GM19455 (cell line): Measurements from ENCODE around the gene ENPEP.
A peak's percentile ranks its signal among the peaks of the same experiment; 100 is the strongest.
"Not testable (repeated sequence)": the region's sequence is repeated elsewhere in the genome, so short reads cannot be mapped to it uniquely, and the experiment has no call there.

Experiments used
- ATAC-seq: cut with Tn5 transposase; IDR thresholded peaks from one replicate; pipeline ENCODE4 v1.9.1; 2021; ENCODE audit not compliant: unreplicated experiment

Gene ENPEP

GRCh38 chr4:110475881-110476818 lies at the start of gene ENPEP:
Gene ENPEP, plus strand, starts transcription at chr4:110476155. Its CDS starts 260 bp downstream, at chr4:110476415.
- no peak for ATAC-seq

GRCh38 chr4:110431805-110432204 lies 44.1 kb upstream of the ENPEP start:
- not testable (repeated sequence) for ATAC-seq

DNA sequence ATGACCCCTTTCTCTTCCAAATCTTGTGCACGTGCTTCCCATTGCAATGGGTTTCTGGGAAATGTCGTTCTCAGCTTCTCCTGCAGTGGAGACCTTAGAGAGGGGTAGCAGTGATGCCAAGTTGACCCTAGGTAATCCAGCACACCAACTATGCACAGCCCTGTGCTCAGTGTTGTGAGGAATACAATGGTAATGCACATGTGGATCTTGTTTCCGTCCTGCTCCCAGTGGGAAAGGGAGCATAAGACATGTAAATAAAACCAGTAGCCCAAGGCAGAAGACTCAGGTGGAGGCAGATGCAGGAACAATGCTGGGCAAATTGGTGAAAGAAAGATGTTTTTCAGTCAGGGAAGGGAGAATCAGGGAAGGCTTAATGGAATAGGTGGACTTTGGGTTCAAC lies 38.7 kb upstream of the ENPEP start:
- not testable (repeated sequence) for ATAC-seq

DNA sequence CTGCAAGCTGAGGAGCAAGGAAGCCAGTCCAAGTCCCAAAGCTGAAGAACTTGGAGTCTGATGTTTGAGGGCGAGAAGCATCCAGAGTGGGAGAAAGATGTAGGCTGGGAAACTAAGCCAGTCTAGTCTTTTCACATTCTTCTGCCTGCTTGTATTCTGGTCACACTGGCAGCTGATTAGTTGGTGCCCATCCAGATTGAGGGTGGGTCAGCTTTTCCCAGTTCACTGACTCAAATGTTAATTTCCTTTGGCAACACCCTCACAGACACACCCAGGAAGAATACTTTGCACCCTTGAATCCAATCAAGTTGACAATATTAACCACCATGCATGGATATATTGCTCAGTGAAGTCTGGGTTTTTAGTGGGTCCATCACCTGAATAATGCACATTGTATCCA lies 36.7 kb upstream of the ENPEP start:
- ATAC-seq = not testable (repeated sequence)

- ATAC-seq = no peak
Observed at GRCh38 chr4:110442309-110442708, 33.6 kb upstream of the ENPEP start.

GRCh38 chr4:110442788-110443187 lies 33.2 kb upstream of the ENPEP start:
- no peak for ATAC-seq

DNA sequence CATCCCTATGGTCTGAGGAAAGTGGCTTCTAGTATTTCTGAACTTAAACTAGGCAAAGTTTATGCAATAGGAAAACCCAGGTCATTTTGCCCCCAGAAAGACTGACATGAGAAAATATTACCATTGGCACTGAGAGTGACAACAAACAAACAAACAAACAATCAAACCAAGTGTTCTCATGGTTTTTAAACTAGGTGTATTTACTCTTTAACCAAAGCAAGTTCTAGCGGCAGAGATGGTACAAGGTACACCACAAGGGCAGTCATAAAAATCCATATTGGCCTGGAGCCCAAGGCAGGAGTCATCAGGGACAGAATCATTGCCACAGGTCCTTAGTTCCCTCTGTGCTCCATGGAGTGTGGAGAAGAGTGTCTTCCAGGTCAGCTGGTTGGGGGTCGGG lies 26.0 kb upstream of the ENPEP start:
- no peak for ATAC-seq

DNA sequence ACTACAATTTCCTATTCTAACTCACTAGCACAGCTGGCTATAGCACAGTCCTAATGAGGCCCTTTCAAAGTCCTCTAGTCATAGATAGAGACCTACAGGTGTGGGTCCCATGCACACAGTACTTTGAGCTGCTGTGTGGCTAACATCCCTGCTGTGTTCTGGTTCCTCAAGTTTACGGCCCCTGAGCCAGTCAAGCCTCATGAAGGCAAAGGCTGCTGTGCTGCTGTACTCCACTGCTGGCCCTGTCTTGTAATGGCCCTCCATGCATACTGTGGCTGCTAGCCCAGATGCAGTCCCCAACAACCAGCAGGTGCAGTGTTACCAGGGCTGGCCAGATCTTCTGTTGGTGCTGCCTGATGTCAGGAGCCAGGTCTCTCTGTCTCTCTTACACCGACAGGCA lies 23.4 kb upstream of the ENPEP start:
- no peak for ATAC-seq

- ATAC-seq = no peak
Observed at GRCh38 chr4:110454441-110454840, 21.5 kb upstream of the ENPEP start.

DNA sequence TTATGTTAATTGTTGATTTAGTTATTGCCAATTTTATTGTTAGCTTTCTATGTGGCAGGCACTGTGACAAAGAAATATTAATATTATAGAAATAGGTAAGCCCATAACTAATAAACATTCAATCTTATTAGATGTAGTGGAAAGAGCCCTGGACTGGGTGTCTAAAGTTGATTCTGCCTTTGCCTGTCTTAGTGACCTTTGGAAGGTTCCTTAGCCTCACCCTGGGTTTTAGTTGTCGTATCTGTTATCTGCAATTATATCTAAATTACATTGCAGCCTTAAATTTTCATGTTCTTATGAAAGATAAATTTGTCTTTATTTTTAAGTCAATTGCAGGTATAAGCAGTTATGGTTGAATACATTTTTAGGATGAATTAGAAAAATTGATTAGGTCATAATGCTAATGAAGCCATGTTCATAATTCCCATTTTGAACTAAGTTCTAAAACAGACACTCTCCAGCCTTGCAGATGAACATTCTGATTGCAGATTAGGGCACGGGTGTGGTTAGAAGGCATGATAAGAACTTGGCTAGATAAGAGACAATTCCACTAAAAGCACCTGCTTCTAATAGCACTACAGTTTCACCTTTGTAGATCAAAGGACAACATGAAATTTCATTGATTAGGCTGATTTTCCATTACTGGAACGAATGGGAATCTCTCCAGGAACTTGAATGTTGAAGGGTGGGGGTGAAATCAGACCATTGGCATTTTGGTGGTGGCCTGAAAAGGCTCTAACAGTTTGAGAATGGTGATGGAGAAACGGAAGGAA lies 17.3 kb upstream of the ENPEP start:
- no peak for ATAC-seq

DNA sequence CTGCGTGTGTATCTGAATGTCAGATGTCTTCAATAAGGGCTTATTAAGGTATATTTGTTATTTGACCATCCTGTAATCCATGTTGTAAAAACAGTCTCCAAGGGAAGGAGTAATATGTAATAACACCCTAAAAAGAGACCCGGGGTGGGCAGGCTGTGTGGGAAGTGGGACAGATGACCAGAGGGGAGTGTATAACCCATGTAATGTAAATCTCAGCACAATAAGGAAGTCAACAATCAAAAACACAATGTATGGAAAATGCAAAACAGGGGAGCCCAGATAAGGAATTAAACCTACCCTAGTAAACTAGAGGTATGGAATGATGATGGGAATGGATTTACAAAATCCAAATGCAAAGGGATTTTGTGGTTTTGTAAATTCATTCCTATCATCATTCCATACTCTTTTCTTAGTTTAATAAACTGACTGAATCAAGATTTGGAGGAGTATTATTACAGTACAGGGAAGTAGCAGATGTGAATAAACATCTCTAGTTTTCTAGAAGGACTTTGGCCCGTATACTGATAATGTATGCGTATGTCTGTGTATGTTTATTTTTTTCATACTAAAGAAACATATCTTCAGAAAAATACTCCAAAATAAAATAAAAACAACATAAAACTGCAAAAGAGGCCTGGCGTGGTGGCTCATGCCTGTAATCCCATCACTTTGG lies 15.7 kb upstream of the ENPEP start:
- ATAC-seq = no peak

DNA sequence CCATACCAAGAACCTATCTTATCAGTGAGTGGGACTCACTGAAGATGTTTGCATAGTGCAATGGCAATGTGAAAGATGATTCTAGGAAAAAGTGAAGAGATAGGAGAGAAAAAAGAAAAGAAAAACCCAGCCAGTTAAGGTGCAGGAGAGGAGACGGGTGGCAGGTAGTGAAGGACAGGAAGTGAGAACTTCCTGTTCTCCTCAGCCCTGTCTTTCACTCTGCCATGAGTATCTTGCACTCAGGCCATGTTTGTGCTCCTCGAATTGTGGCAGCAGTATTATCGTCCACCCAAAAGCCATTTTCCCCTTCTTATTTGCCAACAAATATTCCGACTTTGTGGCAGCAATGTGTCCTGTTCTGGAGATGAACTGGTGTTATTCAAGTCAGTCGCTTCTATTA lies 8.6 kb upstream of the ENPEP start:
- no peak for ATAC-seq

DNA sequence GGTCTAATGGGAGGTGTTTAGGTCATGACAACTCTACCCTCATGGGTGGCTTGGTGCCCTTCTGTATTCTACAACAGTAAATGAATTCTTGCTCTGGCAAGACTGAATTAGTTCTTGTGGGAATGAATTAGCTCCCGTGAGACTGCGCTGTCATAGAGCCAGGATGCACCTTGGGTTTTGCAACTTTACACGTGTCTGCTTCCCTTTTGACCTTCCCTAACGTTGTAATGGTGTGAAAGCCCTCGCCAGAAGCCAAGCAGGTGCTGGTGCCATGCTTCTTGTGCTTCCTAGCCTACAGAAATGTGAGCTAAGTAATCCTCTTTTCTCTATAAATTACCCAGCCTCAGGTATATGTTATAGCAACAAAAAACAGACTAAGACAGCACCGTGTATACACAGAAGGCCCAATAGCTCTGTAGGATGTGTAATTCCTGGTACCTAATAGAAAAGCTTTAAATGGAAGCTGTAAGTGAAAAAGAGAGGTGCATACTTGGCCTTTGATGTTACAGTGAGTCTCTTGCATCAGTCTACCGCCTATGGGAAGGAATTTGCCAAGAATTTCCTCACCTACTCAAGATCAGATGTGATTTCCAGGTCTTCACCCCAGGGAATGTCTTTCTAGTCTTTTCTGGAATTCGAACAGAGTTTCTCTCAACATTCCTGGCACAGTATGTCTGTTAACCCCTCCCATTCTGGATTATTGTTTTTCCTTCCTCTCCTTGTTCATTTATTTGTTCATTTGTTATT lies 3.2 kb upstream of the ENPEP start:
- ATAC-seq = no peak

DNA sequence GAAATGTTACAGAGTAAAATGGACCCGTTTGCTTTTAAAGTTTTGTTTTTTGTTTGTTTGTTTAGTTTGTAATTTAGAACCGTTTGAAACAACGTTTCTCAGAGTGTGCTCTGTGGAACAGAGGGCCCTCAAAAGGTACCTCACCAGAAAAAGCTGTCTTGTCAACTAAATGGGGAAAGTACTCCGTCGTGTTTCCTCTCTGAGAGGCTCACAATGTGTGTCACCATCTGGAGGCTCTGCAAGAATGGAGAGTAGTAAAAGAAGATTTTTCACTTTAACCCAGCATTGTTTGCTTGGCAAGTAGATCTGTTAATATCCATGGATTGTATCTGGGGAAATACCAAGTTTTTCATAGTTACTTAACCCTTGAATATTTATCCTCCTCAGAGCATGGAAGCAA lies 1.5 kb upstream of the ENPEP start:
- no peak for ATAC-seq

DNA sequence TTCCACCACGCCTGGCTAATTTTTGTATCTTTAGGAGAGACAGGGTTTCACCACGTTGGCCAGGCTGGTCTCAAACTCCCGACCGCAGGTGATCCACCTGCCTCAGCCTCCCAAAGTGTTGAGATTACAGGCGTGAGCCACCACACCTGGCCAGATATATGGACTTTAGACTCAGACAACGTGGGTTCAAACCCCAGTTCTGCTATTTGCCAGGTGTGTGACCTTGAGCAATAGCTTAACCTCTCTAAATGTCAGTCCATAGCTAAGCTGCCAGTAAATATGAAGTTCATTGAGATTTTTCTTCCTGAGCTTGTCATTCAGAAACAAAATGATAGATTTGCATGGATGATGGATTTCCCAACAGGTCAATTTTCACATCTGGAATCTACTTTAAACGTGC lies 875 bp upstream of the ENPEP start:
- not testable (repeated sequence) for ATAC-seq

- ATAC-seq = no peak
Observed at GRCh38 chr4:110477836-110478235, 1.9 kb downstream of the ENPEP start.

GRCh38 chr4:110480031-110480549 lies 4.1 kb downstream of the ENPEP start:
- no peak for ATAC-seq

GRCh38 chr4:110480746-110481271 lies 4.9 kb downstream of the ENPEP start:
- no peak for ATAC-seq

DNA sequence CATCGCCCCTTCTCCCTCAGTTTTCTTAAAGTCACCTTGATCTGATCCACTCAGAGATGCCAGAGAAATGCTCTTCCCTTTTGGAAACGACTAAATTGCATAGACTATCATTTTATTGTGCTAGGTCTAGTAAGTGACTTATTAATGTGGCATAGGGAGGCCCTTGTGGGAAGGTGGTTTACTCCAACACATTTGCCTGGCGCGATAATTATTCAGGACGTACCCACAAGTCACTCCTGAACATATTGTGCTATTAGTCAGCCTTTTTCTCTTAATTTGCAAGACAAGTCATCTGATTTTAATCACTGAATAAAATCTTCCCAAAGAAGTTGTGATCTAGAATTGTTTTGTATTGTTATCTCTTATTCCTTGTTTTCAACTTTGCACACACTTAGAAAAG lies 7.6 kb downstream of the ENPEP start:
- ATAC-seq = no peak

DNA sequence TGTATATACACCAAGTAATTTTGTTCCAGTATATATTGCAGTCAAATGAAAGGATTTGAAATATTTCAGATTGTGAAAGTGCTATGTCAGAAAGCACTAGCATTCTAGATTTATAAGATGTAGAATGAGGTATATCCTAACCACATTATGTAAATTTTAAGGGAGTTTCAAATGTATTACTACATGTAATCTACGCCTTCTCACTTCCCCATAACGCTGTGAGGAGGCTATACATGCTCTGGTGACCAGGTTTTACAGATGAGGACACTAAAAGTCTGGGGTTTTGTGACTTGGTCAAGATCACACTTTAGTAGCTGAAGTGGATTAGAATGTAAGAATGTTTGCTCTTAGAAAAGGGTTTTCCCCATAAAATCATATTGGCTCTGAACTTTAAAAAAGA lies 8.1 kb downstream of the ENPEP start:
- peak; percentile 99 for ATAC-seq
